GM12878 (cell line): ENCODE results near the gene GCLM. TPM values are rescaled to one million over a fixed set of nuclear protein-coding genes. Genes with fewer than 3 reads are reported as not detected.
A peak's percentile ranks its signal among the peaks of the same experiment; 100 is the strongest.
"Not testable (repeated sequence)": the region's sequence is repeated elsewhere in the genome, so short reads cannot be mapped to it uniquely, and the experiment has no call there.

ENCODE experiments used
- ATAC-seq: fragments of 200-7000 bp; cut with Tn5 transposase; 3 replicates; pipeline ENCODE4 v1.9.1; 2020; ENCODE audit warnings: mild to moderate bottlenecking, moderate library complexity
- BruUV-seq: library from RNA; stranded (reverse); fragments of 400-500 nt; replicated peaks from 2 replicates; lab custom pipeline; 2021; lab: Mats Ljungman, UMichigan
- CTCF ChIA-PET: fragments of 300-600 bp; sonication (Branson Sonifier 250); formaldehyde crosslinking; extraction: SDS; loops from one replicate; lab custom pipeline; 2021; ENCODE audit warnings: inconsistent platforms; lab: Yijun Ruan, JAX
- POLR2A ChIA-PET: fragments of 350-600 bp; formaldehyde crosslinking; extraction: SDS; loops from one replicate; lab custom pipeline; 2021; ENCODE audit warnings: inconsistent platforms; lab: Charles Lee
- RAD21 ChIA-PET: fragments of 300-600 bp; sonication (Branson Sonifier 250); formaldehyde crosslinking; loops from one replicate; lab custom pipeline; 2023; ENCODE audit warnings: antibody characterized with exemption; ENCODE audit not compliant: unreplicated experiment; lab: Charles Lee
- SMC1A ChIA-PET: fragments of 300-600 bp; sonication (Branson Sonifier 250); formaldehyde crosslinking; loops from one replicate; lab custom pipeline; 2023; ENCODE audit not compliant: unreplicated experiment, uncharacterized antibody; lab: Charles Lee
- DNase-seq: peaks from one replicate; pipeline ENCODE4 v3.0.0-alpha.2; 2011; ENCODE audit warnings: low read depth, low spot score
- FAIRE-seq: peaks from 3 replicates; lab custom pipeline; 2011; peaks lifted over from hg19 to GRCh38; lab: Jason Lieb, UNC
- H2AFZ ChIP-seq: 2 replicates; pipeline ENCODE4 v1.6.0; 2011; ENCODE audit warnings: low read depth, low read length, control low read depth; ENCODE audit not compliant: control insufficient read depth
- H3K27ac ChIP-seq: 2 replicates; pipeline ENCODE4 v1.5.1; 2011; ENCODE audit warnings: control low read depth; ENCODE audit not compliant: control insufficient read depth, insufficient read depth
- H3K27me3 ChIP-seq, 2 experiments: replicated peaks in 1 of 2; 2 replicates each; pipeline versions ENCODE4 v1.6.0 to v1.6.1; 2011; ENCODE audit warnings: low read length in 1 of 2; ENCODE audit not compliant: control insufficient read depth in 2 of 2, insufficient read depth in 2 of 2
- H3K36me3 ChIP-seq, 2 experiments: 2 replicates each; pipeline ENCODE4 v1.5.1; 2011; ENCODE audit warnings: low read length in 1 of 2; ENCODE audit not compliant: control insufficient read depth in 2 of 2, insufficient read depth in 2 of 2
- H3K4me1 ChIP-seq: 2 replicates; pipeline ENCODE4 v1.6.1; 2011; ENCODE audit warnings: mild to moderate bottlenecking, low read length, moderate library complexity, mixed read lengths; ENCODE audit not compliant: control insufficient read depth, insufficient read depth
- H3K4me2 ChIP-seq: 2 replicates; pipeline ENCODE4 v1.6.0; 2011; ENCODE audit warnings: control low read depth; ENCODE audit not compliant: control insufficient read depth, insufficient read depth
- H3K4me3 ChIP-seq: fragments of 200-600 bp; sonication (generic); 2 replicates; pipeline ENCODE4 v1.5.1; 2016
- H3K79me2 ChIP-seq: 2 replicates; pipeline ENCODE4 v1.6.0; 2011; ENCODE audit warnings: low read length; ENCODE audit not compliant: control insufficient read depth, insufficient read depth
- H3K9ac ChIP-seq: 2 replicates; pipeline ENCODE4 v1.8.0; 2011; ENCODE audit warnings: low read length, control low read depth, mixed read lengths; ENCODE audit not compliant: control insufficient read depth, insufficient read depth
- H3K9me3 ChIP-seq: replicated peaks from 3 replicates; pipeline ENCODE4 v1.5.1; 2011; ENCODE audit warnings: mild to moderate bottlenecking, low read length; ENCODE audit not compliant: control insufficient read depth, insufficient read depth
- H4K20me1 ChIP-seq: 2 replicates; pipeline ENCODE4 v1.6.0; 2011; ENCODE audit not compliant: control insufficient read depth, insufficient read depth
- JUND ChIP-seq: IDR thresholded peaks from 2 replicates; pipeline ENCODE4 v1.6.1; 2012; ENCODE audit warnings: low read depth, mild to moderate bottlenecking, low read length, improper control_type of control experiment, moderate library complexity
- NRF1 ChIP-seq: conservative IDR thresholded peaks from 2 replicates; pipeline ENCODE4 v1.6.1; 2011; ENCODE audit warnings: mild to moderate bottlenecking, low read depth, low read length, improper control_type of control experiment
- RAD21 ChIP-seq: IDR thresholded peaks from 2 replicates; pipeline ENCODE4 v1.6.1; 2011; ENCODE audit warnings: mild to moderate bottlenecking, low read depth, low read length, moderate library complexity; ENCODE audit not compliant: insufficient read depth
- SIN3A ChIP-seq: IDR thresholded peaks from 2 replicates; pipeline ENCODE4 v1.6.1; 2012; ENCODE audit warnings: low read depth, low read length, improper control_type of control experiment
- SMC3 ChIP-seq: IDR thresholded peaks from 2 replicates; pipeline ENCODE4 v1.6.1; 2011; ENCODE audit warnings: low read length, improper control_type of control experiment, borderline replicate concordance
- SUPT20H ChIP-seq: IDR thresholded peaks from 2 replicates; pipeline ENCODE4 v1.6.1; 2011; ENCODE audit warnings: low read depth, mild to moderate bottlenecking, low read length, moderate library complexity, borderline replicate concordance; ENCODE audit not compliant: control insufficient read depth
- WGBS: methylation state at CpG from one replicate; pipeline ENCODE4 v1.1.6; 2016; ENCODE audit warnings: low lambda C conversion rate; ENCODE audit not compliant: insufficient replicate concordance, insufficient coverage; ENCODE audit errors: missing lambda C conversion rate; 5-methylcytosine and 5-hydroxymethylcytosine counted together
- in situ Hi-C: fragments of 300-500 bp; cut with MboI; formaldehyde crosslinking; loops from 9 replicates; pipeline ENCODE4 v1.14.3; 2018; ENCODE audit warnings: mixed read lengths
- intact Hi-C: fragments of 100-400 bp; cut with micrococcal nuclease; formaldehyde crosslinking; loops from one replicate; pipeline ENCODE4 v1.14.2; 2022; ENCODE audit not compliant: unreplicated experiment
- polyA plus RNA-seq, 11 experiments: library from polyadenylated mRNA; depleted of rRNA in 4 of 11; unstranded in 6 of 11; stranded (reverse) in 5 of 11; fragments of >200 nt; fragmentation: Nextera tagmentation in 4 of 11; fragmentation: Illumina TruSeq in 1 of 11; extraction: Ambion mirVana in 4 of 11; extraction: Trizol in 1 of 11; gene quantifications; 1 replicate in 1 of 11; 2 replicates in 10 of 11; pipeline versions ENCODE4 v1.2.1 to v1.2.3, GENCODE V29; 2011 to 2016; ENCODE audit warnings: inconsistent platforms in 2 of 11, missing spikeins in 2 of 11, low read depth in 1 of 11
- total RNA-seq, 4 experiments: library from RNA; depleted of rRNA in 3 of 4; stranded (reverse); fragments of >200 nt in 3 of 4; fragmentation: Illumina TruSeq in 1 of 4; extraction: Trizol in 1 of 4; gene quantifications; 2 replicates each; pipeline versions ENCODE4 v1.2.1 to v1.2.3, GENCODE V29; 2013 to 2021
- TF ChIP-seq, protein P1 (sequence below), 3 experiments: IDR thresholded peaks in 2 of 3; conservative IDR thresholded peaks in 1 of 3; 2 replicates each; pipeline ENCODE4 v1.5.1; 2011; ENCODE audit warnings: low read depth in 3 of 3, low read length in 3 of 3, mild to moderate bottlenecking in 3 of 3, control low read depth in 2 of 3, moderate library complexity in 2 of 3, inconsistent platforms in 1 of 3, mixed read lengths in 1 of 3; ENCODE audit not compliant: control insufficient read depth in 2 of 3, insufficient read depth in 1 of 3; ENCODE audit errors: extremely low read depth in 1 of 3

The GCLM gene
- total and polyA plus RNA-seq, 10 of the 15 experiments (the other 5 are each of a cell fraction or from before 2014, with no cell fraction given), result 2.6 to 17.3 (median 6.9) TPM

DNA sequence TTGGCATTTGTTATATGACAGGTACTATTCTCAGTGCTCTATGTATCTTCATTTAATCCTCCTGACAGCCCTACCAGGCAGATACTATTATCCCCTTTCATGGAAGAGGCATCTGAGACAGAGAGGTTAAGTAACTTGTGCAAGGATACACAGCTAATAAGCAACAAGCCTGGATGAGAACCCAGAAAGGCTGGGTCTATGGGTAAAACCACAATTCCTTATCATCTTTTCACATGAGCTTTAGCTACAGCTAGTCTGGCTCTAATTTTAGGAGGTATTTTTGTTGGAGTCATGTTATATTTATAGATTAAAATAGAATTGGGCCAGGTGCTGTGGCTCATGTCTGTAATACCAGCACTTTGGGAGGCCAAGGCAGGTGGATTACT lies 57.9 kb downstream of the GCLM start:
- no peaks in the 10 kb centered on the region; the same call in 1 of the 3 replicates for H3K9me3 ChIP-seq
- TF ChIP-seq SUPT20H (no peak), SIN3A (no peak), JUND (no peak), NRF1 (no peak)
- TF ChIP-seq, all 136 proteins: peak for 0
- H3K9ac ChIP-seq, result no peak overlapping the region
- no peak overlapping the region for H3K27ac ChIP-seq
- ChIA-PET POLR2A (no interaction called here), RAD21 (interaction anchor here (0.8 to 1.5 kb wide), 5 partner anchors 37 to 547 kb away, joined by 3 to 4 read pairs (median 3); no protein-coding TSS in a partner anchor), SMC1A (interaction anchor here (1.1 to 4.7 kb wide), 4 partner anchors 221 to 771 kb away, joined by 3 to 26 read pairs (median 6); no protein-coding TSS in a partner anchor), CTCF (interaction anchor here (0.7 to 5.0 kb wide), 9 partner anchors 11 to 549 kb away, joined by 3 to 28 read pairs (median 4); no protein-coding TSS in a partner anchor)
- FAIRE-seq, result no peak
- no peaks in the 10 kb centered on the region for H4K20me1 ChIP-seq
- H3K36me3 ChIP-seq, result no peaks in the 10 kb centered on the region
- no peak for ATAC-seq
- no peaks in the 10 kb centered on the region for H3K4me1 ChIP-seq
- H3K4me3 ChIP-seq, result no peak overlapping the region
- H3K4me2 ChIP-seq, result no peak overlapping the region
- BruUV-seq, result no TSS peak
- no peaks in the 10 kb centered on the region for H3K27me3 ChIP-seq
- no peak for DNase-seq
- in situ Hi-C loops (no loop called here), intact Hi-C loops (no loop called here)
- no peak overlapping the region for H2AFZ ChIP-seq
- H3K79me2 ChIP-seq, result no peaks in the 10 kb centered on the region

- 38% methylated on average over 10 of the region's 10 CpGs for WGBS
- H3K4me3 ChIP-seq, result not testable (repeated sequence)
Observed at GRCh38 chr1:93850687-93851326, 58.4 kb downstream of the GCLM start.

More at GRCh38 chr1:93850687-93851326, 58.4 kb downstream of the GCLM start:
- H3K9ac ChIP-seq, DNase-seq, intact Hi-C loops, BruUV-seq, H3K4me1 ChIP-seq, H3K27me3 ChIP-seq, H3K36me3 ChIP-seq, POLR2A ChIA-PET, ATAC-seq, H4K20me1 ChIP-seq, H3K9me3 ChIP-seq: not testable (repeated sequence)
- CTCF ChIA-PET, result interaction anchor here (0.6 to 5.0 kb wide), 11 partner anchors 10 to 770 kb away, joined by 3 to 28 read pairs (median 4); no protein-coding TSS in a partner anchor
- 0 out of 2 replicates have a peak overlapping the region, but pooled peaks have one; percentile 59 for H3K4me2 ChIP-seq
- SMC1A ChIA-PET, result interaction anchor here (1.1 to 4.7 kb wide), 4 partner anchors 221 to 770 kb away, joined by 3 to 26 read pairs (median 6); no protein-coding TSS in a partner anchor
- RAD21 ChIA-PET, result interaction anchor here (0.9 to 1.5 kb wide), 4 partner anchors 37 to 413 kb away, joined by 3 to 4 read pairs (median 3); no protein-coding TSS in a partner anchor
- TF ChIP-seq RAD21, result peak; percentile 19; the same call in 1 of the 2 replicates
- peak; percentile 26; the same call in 1 of the 2 replicates for TF ChIP-seq SMC3
- TF ChIP-seq, protein P1, sequence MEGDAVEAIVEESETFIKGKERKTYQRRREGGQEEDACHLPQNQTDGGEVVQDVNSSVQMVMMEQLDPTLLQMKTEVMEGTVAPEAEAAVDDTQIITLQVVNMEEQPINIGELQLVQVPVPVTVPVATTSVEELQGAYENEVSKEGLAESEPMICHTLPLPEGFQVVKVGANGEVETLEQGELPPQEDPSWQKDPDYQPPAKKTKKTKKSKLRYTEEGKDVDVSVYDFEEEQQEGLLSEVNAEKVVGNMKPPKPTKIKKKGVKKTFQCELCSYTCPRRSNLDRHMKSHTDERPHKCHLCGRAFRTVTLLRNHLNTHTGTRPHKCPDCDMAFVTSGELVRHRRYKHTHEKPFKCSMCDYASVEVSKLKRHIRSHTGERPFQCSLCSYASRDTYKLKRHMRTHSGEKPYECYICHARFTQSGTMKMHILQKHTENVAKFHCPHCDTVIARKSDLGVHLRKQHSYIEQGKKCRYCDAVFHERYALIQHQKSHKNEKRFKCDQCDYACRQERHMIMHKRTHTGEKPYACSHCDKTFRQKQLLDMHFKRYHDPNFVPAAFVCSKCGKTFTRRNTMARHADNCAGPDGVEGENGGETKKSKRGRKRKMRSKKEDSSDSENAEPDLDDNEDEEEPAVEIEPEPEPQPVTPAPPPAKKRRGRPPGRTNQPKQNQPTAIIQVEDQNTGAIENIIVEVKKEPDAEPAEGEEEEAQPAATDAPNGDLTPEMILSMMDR (IDR thresholded peaks at IDR 0.05 in 2 of 3, conservative IDR thresholded peaks at IDR 0.05 in 1 of 3; ENCODE audit: control insufficient read depth in 2 of 3, extremely low read depth in 1 of 3, insufficient read depth in 1 of 3, low read depth in 3 of 3, low read length in 3 of 3), result peak in 2 of 3 experiments; percentile 39 to 61; a peak in 5 of 6 replicates
- TF ChIP-seq, all 136 proteins: peak for 3; not testable (repeated sequence) for 133
- FAIRE-seq, result peak; percentile 23
- in situ Hi-C loops, H3K27ac ChIP-seq, H3K79me2 ChIP-seq, H2AFZ ChIP-seq: not testable (repeated sequence)
